HS-27A (cell line): ENCODE measurements around the gene SSH2.
"Not testable (repeated sequence)": the region's sequence is repeated elsewhere in the genome, so short reads cannot be mapped to it uniquely, and the experiment has no call there.

Experiments
- DNase-seq: peaks from one replicate; pipeline ENCODE4 v3.0.0-alpha.2; 2012; ENCODE audit warnings: low read depth, missing footprints

Gene SSH2

GRCh38 chr17:29929533-29930408 lies at the start of gene SSH2:
SSH2 (minus strand) TSS chr17:29930228; CDS start chr17:29930000, 228 bp downstream.
- DNase-seq: no peak

GRCh38 chr17:29977836-29978235 lies 47.8 kb upstream of the SSH2 start:
- no peak for DNase-seq

- DNase-seq: no peak
These were observed 43.0 kb upstream of the SSH2 start for GRCh38 chr17:29973005-29973404.

GRCh38 chr17:29972277-29972676 lies 42.2 kb upstream of the SSH2 start:
- no peak for DNase-seq

- no peak for DNase-seq
These were observed 38.2 kb upstream of the SSH2 start for GRCh38 chr17:29968271-29968670.

- DNase-seq: no peak
These were observed 32.6 kb upstream of the SSH2 start for GRCh38 chr17:29962656-29963055.

- DNase-seq: no peak
These were observed 29.8 kb upstream of the SSH2 start for GRCh38 chr17:29959658-29960337.

GRCh38 chr17:29958947-29959657 lies 29.1 kb upstream of the SSH2 start:
- no peak for DNase-seq

- DNase-seq: not testable (repeated sequence)
These were observed 27.5 kb upstream of the SSH2 start for GRCh38 chr17:29957488-29957887.

- no peak for DNase-seq
These were observed 26.2 kb upstream of the SSH2 start for GRCh38 chr17:29956225-29956624.

- DNase-seq: no peak
These were observed 24.4 kb upstream of the SSH2 start for GRCh38 chr17:29954405-29954804.

GRCh38 chr17:29949696-29950095 lies 19.7 kb upstream of the SSH2 start:
- DNase-seq: no peak

- no peak for DNase-seq
These were observed 18.6 kb upstream of the SSH2 start for GRCh38 chr17:29948448-29949215.

GRCh38 chr17:29945281-29945680 lies 15.3 kb upstream of the SSH2 start:
- no peak for DNase-seq

- no peak for DNase-seq
These were observed 11.3 kb upstream of the SSH2 start, which contains the start of gene EFCAB5 for GRCh38 chr17:29941334-29941733. EFCAB5 (plus strand) TSS chr17:29941634; CDS start chr17:29941797, 163 bp downstream.

GRCh38 chr17:29936724-29937123 lies 6.7 kb upstream of the SSH2 start:
- DNase-seq: no peak

- not testable (repeated sequence) for DNase-seq
These were observed 5.9 kb upstream of the SSH2 start for GRCh38 chr17:29935909-29936308.

- DNase-seq: no peak
These were observed 3.4 kb upstream of the SSH2 start for GRCh38 chr17:29933379-29933778.

GRCh38 chr17:29931231-29931932 lies 1.4 kb upstream of the SSH2 start:
- DNase-seq: no peak

GRCh38 chr17:29930409-29931010 lies 482 bp upstream of the SSH2 start:
- DNase-seq: no peak
